Right atrium auricular region (tissue), 2 donors: ENCODE results near the gene PLXNB3. TPM values are rescaled to one million over a fixed set of nuclear protein-coding genes. Genes with fewer than 3 reads are reported as not detected.
A peak's percentile ranks its signal among the peaks of the same experiment; 100 is the strongest.

Experiments
- DNase-seq: peaks from one replicate; pipeline ENCODE4 v3.0.0-alpha.2; 2019; ENCODE audit warnings: low spot score
- H3K27ac ChIP-seq, 2 donors: fragments of 200-600 bp; sonication (generic); 1 replicate in 1 of 2; 2 replicates in 1 of 2; pipeline ENCODE4 v1.5.1; 2016 to 2019
- H3K27me3 ChIP-seq, 2 donors: fragments of 200-600 bp; sonication (generic); one replicate each; pipeline versions ENCODE4 v1.5.1 to v1.6.0; 2017 to 2019
- H3K36me3 ChIP-seq: fragments of 200-600 bp; sonication (generic); one replicate; pipeline ENCODE4 v1.5.1; 2016
- H3K4me1 ChIP-seq, 2 donors: fragments of 200-600 bp; sonication (generic); one replicate each; pipeline versions ENCODE4 v1.5.1 to v1.6.0; 2017 to 2019
- H3K4me3 ChIP-seq, 2 donors: fragments of 200-600 bp; sonication (generic); 1 replicate in 1 of 2; 2 replicates in 1 of 2; pipeline ENCODE4 v1.5.1; 2017 to 2019; ENCODE audit warnings: mild to moderate bottlenecking in 1 of 2, moderate library complexity in 1 of 2
- H3K9me3 ChIP-seq, 2 donors: fragments of 200-600 bp; sonication (generic); one replicate each; pipeline ENCODE4 v1.5.1; 2019
- CTCF ChIP-seq, 2 donors: fragments of 200-600 bp; sonication (generic); IDR thresholded peaks; one replicate each; pipeline ENCODE4 v1.5.1; 2019; ENCODE audit warnings: antibody characterized with exemption in 2 of 2
- total RNA-seq, 2 donors: library from RNA; depleted of rRNA; stranded (reverse); fragments of >200 nt; gene quantifications; one replicate each; pipeline ENCODE4 v1.1.0, GENCODE V29; 2016

PLXNB3 gene
- total RNA-seq, 2 donors from 2014 or later, result 5.6 to 8.2 TPM

- Histone ChIP-seq H3K27me3 (no peaks in the 10 kb centered on the region), H3K36me3 (peaks cover 29% of the 10 kb centered on the region), H3K9me3 (no peaks in the 10 kb centered on the region), H3K4me3 (no peak overlapping the region), H3K27ac (no peak overlapping the region), H3K4me1 (peaks cover 0 to 11% of the 10 kb centered on the region in 2 donors)
- TF ChIP-seq CTCF (IDR thresholded peaks at IDR 0.05), result no peak
- DNase-seq, result no peak
Measured at GRCh38 chrX:153789654-153790053, 25.6 kb downstream of the PLXNB3 start.

GRCh38 chrX:153791104-153791852 is 27.2 kb downstream of the PLXNB3 start:
- Histone ChIP-seq H3K27me3 (no peaks in the 10 kb centered on the region), H3K4me3 (no peak overlapping the region), H3K9me3 (peaks cover 0 to 3% of the 10 kb centered on the region in 2 donors), H3K36me3 (peaks cover 14% of the 10 kb centered on the region), H3K27ac (peak overlapping the region in 1 of 2 donors; percentile 13), H3K4me1 (peaks cover 0 to 22% of the 10 kb centered on the region in 2 donors)
- DNase-seq, result no peak
- TF ChIP-seq CTCF (IDR thresholded peaks at IDR 0.05), result no peak

- no peak for TF ChIP-seq CTCF (IDR thresholded peaks at IDR 0.05)
Measured at GRCh38 chrX:153792368-153792767, 28.3 kb downstream of the PLXNB3 start.

GRCh38 chrX:153793291-153793690 is 29.2 kb downstream of the PLXNB3 start:
- Histone ChIP-seq H3K9me3 (peaks cover 3 to 4% of the 10 kb centered on the region in 2 donors), H3K4me3 (peak overlapping the region; percentile 61 to 63), H3K4me1 (peaks cover 0 to 22% of the 10 kb centered on the region in 2 donors), H3K27me3 (no peaks in the 10 kb centered on the region), H3K36me3 (peaks cover 12% of the 10 kb centered on the region), H3K27ac (peak overlapping the region; percentile 91 to 92)
- TF ChIP-seq CTCF (IDR thresholded peaks at IDR 0.05), result no peak
- DNase-seq, result no peak

More at GRCh38 chrX:153792368-153792767, 28.3 kb downstream of the PLXNB3 start:
- Histone ChIP-seq H3K36me3 (peaks cover 8% of the 10 kb centered on the region), H3K4me1 (peaks cover 0 to 22% of the 10 kb centered on the region in 2 donors), H3K27ac (no peak overlapping the region), H3K9me3 (peaks cover 0 to 3% of the 10 kb centered on the region in 2 donors), H3K27me3 (no peaks in the 10 kb centered on the region), H3K4me3 (no peak overlapping the region)
- DNase-seq, result no peak

GRCh38 chrX:153794018-153794896 is 30.2 kb downstream of the PLXNB3 start, which contains the start of the genes IDH3G and SSR4:
Gene IDH3G, minus strand, starts transcription at chrX:153794375. Its CDS starts 49 bp downstream, at chrX:153794326.
Gene SSR4, plus strand, starts transcription at chrX:153794668. Its CDS starts 20 bp downstream, at chrX:153794688.
- Histone ChIP-seq H3K4me3 (peak within 1 kb of the TSS; percentile 61 to 63), H3K27me3 (no peaks in the 10 kb centered on the region), H3K4me1 (peaks cover 0 to 22% of the 10 kb centered on the region in 2 donors), H3K36me3 (peaks cover 4% of the 10 kb centered on the region), H3K9me3 (peaks cover 3 to 4% of the 10 kb centered on the region in 2 donors), H3K27ac (peak within 1 kb of the TSS; percentile 91 to 92)
- peak in 1 of 2 donors; percentile 15 for TF ChIP-seq CTCF (IDR thresholded peaks at IDR 0.05)
- DNase-seq, result peak; percentile 93
